Measurements from ENCODE around the gene PLEKHG5.

- TF ChIP-seq CTCF (IDR thresholded peaks at IDR 0.05; ENCODE audit: low read length) (no peak), EZH2 (IDR thresholded peaks at IDR 0.05; ENCODE audit: borderline replicate concordance, low read length) (no peak)
Measured at GRCh38 chr1:6511561-6512244, 20.2 kb upstream of the PLEKHG5 start.
